Transverse colon (tissue), 4 donors: ENCODE measurements around the gene SPI1. TPM values are rescaled to one million over a fixed set of nuclear protein-coding genes. Genes with fewer than 3 reads are reported as not detected.
A peak's percentile ranks its signal among the peaks of the same experiment; 100 is the strongest.

ENCODE experiments used
- DNase-seq: peaks from one replicate; pipeline ENCODE4 v3.0.0-alpha.2; 2019
- H3K27ac ChIP-seq, 4 donors: fragments of 200-600 bp; sonication (generic); 2 replicates each; pipeline ENCODE4 v1.5.1; 2016 to 2018; ENCODE audit warnings: inconsistent platforms in 4 of 4
- H3K27me3 ChIP-seq: fragments of 200-600 bp; sonication (generic); 2 replicates; pipeline ENCODE4 v1.5.1; 2017; ENCODE audit warnings: inconsistent platforms
- H3K36me3 ChIP-seq, 4 donors: fragments of 200-600 bp; sonication (generic); 2 replicates each; pipeline ENCODE4 v1.5.1; 2017 to 2019; ENCODE audit warnings: inconsistent platforms in 4 of 4
- H3K4me1 ChIP-seq, 4 donors: fragments of 200-600 bp; sonication (generic); 2 replicates each; pipeline ENCODE4 v1.5.1; 2017 to 2020; ENCODE audit warnings: inconsistent platforms in 4 of 4
- H3K4me3 ChIP-seq, 4 donors: fragments of 200-600 bp; sonication (generic); 1 replicate in 1 of 4; 2 replicates in 3 of 4; pipeline versions ENCODE4 v1.5.1 to v1.6.1; 2017 to 2019; ENCODE audit warnings: inconsistent platforms in 4 of 4
- H3K9me3 ChIP-seq, 2 donors: fragments of 200-600 bp; sonication (generic); 2 replicates each; pipeline ENCODE4 v1.5.1; 2017 to 2019; ENCODE audit warnings: inconsistent platforms in 2 of 2
- CTCF ChIP-seq, 5 experiments: fragments of 200-600 bp in 3 of 5; fragments of 450-650 bp in 2 of 5; sonication (generic) in 3 of 5; IDR thresholded peaks; 1 replicate in 2 of 5; 2 replicates in 3 of 5; pipeline ENCODE4 v1.5.1; 2016 to 2017; ENCODE audit warnings: antibody characterized with exemption in 5 of 5, inconsistent platforms in 3 of 5, mild to moderate bottlenecking in 2 of 5, moderate library complexity in 1 of 5
- EP300 ChIP-seq: sonication (generic); formaldehyde crosslinking; IDR thresholded peaks from one replicate; pipeline ENCODE4 v1.6.1; 2017; ENCODE audit warnings: antibody characterized with exemption, low read depth
- POLR2A ChIP-seq: fragments of 450-650 bp; IDR thresholded peaks from one replicate; pipeline ENCODE4 v1.6.1; 2016; ENCODE audit warnings: antibody characterized with exemption, mild to moderate bottlenecking, moderate library complexity
- POLR2AphosphoS5 ChIP-seq, 3 donors: sonication (generic); formaldehyde crosslinking; IDR thresholded peaks; one replicate each; pipeline ENCODE4 v1.6.1; 2016; ENCODE audit warnings: antibody characterized with exemption in 3 of 3
- WGBS, 2 donors: methylation state at CpG; one replicate each; pipeline ENCODE4 v1.1.5; 2018; ENCODE audit warnings: low coverage in 1 of 2; 5-methylcytosine and 5-hydroxymethylcytosine counted together
- in situ Hi-C, 4 donors: fragments of 200-750 bp; cut with MboI; loops; one replicate each; pipeline versions ENCODE4 v1.15.0 to v1.15.1; 2017; ENCODE audit warnings: low sequenced_read_pairs in 3 of 4, low pct_ligation_motif_present in 1 of 4, low pct_unique_long_range_greater_than_20kb in 1 of 4
- intact Hi-C: fragments of 100-400 bp; cut with DNase I; formaldehyde crosslinking; loops from one replicate; pipeline ENCODE4 v1.15.1; 2023; ENCODE audit warnings: low total_unique reads
- total RNA-seq, 4 donors: library from RNA; depleted of rRNA; stranded (reverse); fragments of >200 nt; gene quantifications; one replicate each; pipeline ENCODE4 v1.1.0, GENCODE V29; 2016

SPI1 gene
- total RNA-seq, 4 donors from 2014 or later: 7.1 to 35.5 (median 17.2) TPM

GRCh38 chr11:47418454-47419259 lies 40.3 kb upstream of the SPI1 start:
- Histone ChIP-seq H3K27ac (no peak overlapping the region), H3K36me3 (peaks cover 0 to 47% (median 15%) of the 10 kb centered on the region in 4 donors), H3K4me3 (no peak overlapping the region), H3K27me3 (no peaks in the 10 kb centered on the region), H3K9me3 (no peaks in the 10 kb centered on the region), H3K4me1 (peaks cover 9 to 20% (median 16%) of the 10 kb centered on the region in 4 donors)
- in situ Hi-C loops (no loop called here), intact Hi-C loops (no loop called here)
- DNase-seq: no peak
- TF ChIP-seq POLR2AphosphoS5 (IDR thresholded peaks at IDR 0.05) (no peak), CTCF (IDR thresholded peaks at IDR 0.05) (no peak), EP300 (no peak), POLR2A (no peak)
- 84 to 93% methylated on average over 3 to 23 of the region's 23 CpGs for WGBS, 2 donors

- no peak for DNase-seq
- peaks cover 0 to 38% (median 14%) of the 10 kb centered on the region in 4 donors for H3K36me3 ChIP-seq
- intact Hi-C loops (no loop called here), in situ Hi-C loops (no loop called here)
- no peak overlapping the region for H3K4me3 ChIP-seq
- no peak for TF ChIP-seq POLR2A
- TF ChIP-seq CTCF (IDR thresholded peaks at IDR 0.05): no peak
- no peak for TF ChIP-seq EP300
- no peak for TF ChIP-seq POLR2AphosphoS5 (IDR thresholded peaks at IDR 0.05)
- 92% methylated on average over 5 of the region's 6 CpGs; no CpG with 5 or more reads in 1 of the 2 donors for WGBS, 2 donors
- peaks cover 9 to 21% (median 16%) of the 10 kb centered on the region in 4 donors for H3K4me1 ChIP-seq
- no peaks in the 10 kb centered on the region for H3K27me3 ChIP-seq
- H3K27ac ChIP-seq: no peak overlapping the region
- H3K9me3 ChIP-seq: no peaks in the 10 kb centered on the region
Measured at GRCh38 chr11:47417712-47418111, 39.4 kb upstream of the SPI1 start.

- in situ Hi-C loops: no loop called here
- H3K27me3 ChIP-seq: no peaks in the 10 kb centered on the region
- H3K27ac ChIP-seq: peak overlapping the region; percentile 82 to 85 (median 85)
- H3K4me1 ChIP-seq: peaks cover 9 to 21% (median 16%) of the 10 kb centered on the region in 4 donors
- peak; percentile 78 for DNase-seq
- H3K9me3 ChIP-seq: no peaks in the 10 kb centered on the region
- H3K36me3 ChIP-seq: peaks cover 0 to 24% (median 11%) of the 10 kb centered on the region in 4 donors
- H3K4me3 ChIP-seq: no peak overlapping the region
- TF ChIP-seq EP300 (no peak), CTCF (IDR thresholded peaks at IDR 0.05) (no peak), POLR2A (no peak), POLR2AphosphoS5 (IDR thresholded peaks at IDR 0.05) (peak in 2 of 3 donors; percentile 44 to 67)
- intact Hi-C loops: no loop called here
- 21% methylated on average over 12 of the region's 13 CpGs; no CpG with 5 or more reads in 1 of the 2 donors for WGBS, 2 donors
Measured at GRCh38 chr11:47415949-47416472, 37.7 kb upstream of the SPI1 start.

GRCh38 chr11:47415091-47415854 lies 36.9 kb upstream of the SPI1 start:
- in situ Hi-C loops (no loop called here), intact Hi-C loops (no loop called here)
- Histone ChIP-seq H3K36me3 (peaks cover 0 to 17% (median 8%) of the 10 kb centered on the region in 4 donors), H3K4me1 (peaks cover 9 to 27% (median 18%) of the 10 kb centered on the region in 4 donors), H3K4me3 (no peak overlapping the region), H3K27me3 (no peaks in the 10 kb centered on the region), H3K9me3 (no peaks in the 10 kb centered on the region), H3K27ac (peak overlapping the region; percentile 82 to 85 (median 85))
- TF ChIP-seq POLR2AphosphoS5 (IDR thresholded peaks at IDR 0.05) (no peak), CTCF (IDR thresholded peaks at IDR 0.05) (no peak), POLR2A (no peak), EP300 (no peak)
- no peak for DNase-seq
- WGBS, 2 donors: 90% methylated on average over 28 of the region's 31 CpGs; no CpG with 5 or more reads in 1 of the 2 donors
